ENCODE data around the gene GET3.
A peak's percentile ranks its signal among the peaks of the same experiment; 100 is the strongest.

The GET3 gene

GRCh38 chr19:12754465-12755196 is 17.3 kb downstream of the GET3 start:
- DNase-seq = no peak

GRCh38 chr19:12756150-12756883 is 19.0 kb downstream of the GET3 start:
- no peak for DNase-seq

GRCh38 chr19:12757544-12758274 is 20.4 kb downstream of the GET3 start:
- DNase-seq = peak; percentile 25 to 58

- no peak for DNase-seq
These were observed 22.4 kb downstream of the GET3 start for GRCh38 chr19:12759686-12760085.

DNA sequence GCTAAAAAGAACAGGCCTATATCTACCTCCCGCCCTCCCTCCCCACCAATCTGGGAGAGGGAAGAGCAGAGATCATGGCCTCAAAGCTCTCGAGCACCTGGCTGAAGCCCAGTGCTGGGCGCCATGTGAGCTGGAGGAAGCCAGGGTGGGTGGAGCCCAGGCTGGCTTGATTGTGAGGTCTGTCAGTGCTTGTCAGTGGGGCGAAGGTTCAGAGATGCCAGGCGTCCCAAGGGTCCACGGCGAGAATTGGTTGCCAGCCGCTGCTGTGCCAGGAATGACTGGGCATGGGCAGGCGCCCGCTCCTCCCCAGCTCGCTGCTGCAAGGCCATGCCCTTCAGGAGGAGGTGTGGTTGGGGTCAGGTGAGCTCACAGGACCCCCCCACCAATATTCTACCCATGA is 25.8 kb downstream of the GET3 start:
- DNase-seq = no peak

DNA sequence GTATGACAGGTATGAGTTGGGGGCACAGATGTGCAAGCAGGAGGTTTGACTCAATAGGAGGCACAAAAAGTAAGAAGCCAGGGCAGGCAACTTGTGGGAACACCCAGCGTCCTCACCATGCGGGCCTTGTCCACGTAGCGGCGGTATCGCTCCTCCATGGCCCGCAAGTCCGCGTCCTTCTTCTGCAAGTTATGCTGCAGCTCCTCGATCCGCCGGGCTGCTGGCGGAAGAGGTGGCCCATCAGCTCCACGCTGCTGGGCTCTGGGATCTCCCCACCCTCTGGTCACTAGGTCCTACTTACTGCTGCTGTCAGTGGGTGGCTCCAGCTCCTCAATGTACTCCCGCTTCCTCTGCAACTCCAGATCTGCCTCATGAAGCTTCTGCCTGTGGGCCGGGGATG is 27.4 kb downstream of the GET3 start:
- DNase-seq = no peak

GRCh38 chr19:12766051-12766521 is 28.8 kb downstream of the GET3 start:
- peak; percentile 27 to 31 for DNase-seq

- no peak for DNase-seq
These were observed 29.9 kb downstream of the GET3 start for GRCh38 chr19:12767150-12767549.

- no peak for DNase-seq
These were observed 30.4 kb downstream of the GET3 start for GRCh38 chr19:12767666-12768065.

GRCh38 chr19:12769689-12770088 is 32.4 kb downstream of the GET3 start:
- no peak for DNase-seq

DNA sequence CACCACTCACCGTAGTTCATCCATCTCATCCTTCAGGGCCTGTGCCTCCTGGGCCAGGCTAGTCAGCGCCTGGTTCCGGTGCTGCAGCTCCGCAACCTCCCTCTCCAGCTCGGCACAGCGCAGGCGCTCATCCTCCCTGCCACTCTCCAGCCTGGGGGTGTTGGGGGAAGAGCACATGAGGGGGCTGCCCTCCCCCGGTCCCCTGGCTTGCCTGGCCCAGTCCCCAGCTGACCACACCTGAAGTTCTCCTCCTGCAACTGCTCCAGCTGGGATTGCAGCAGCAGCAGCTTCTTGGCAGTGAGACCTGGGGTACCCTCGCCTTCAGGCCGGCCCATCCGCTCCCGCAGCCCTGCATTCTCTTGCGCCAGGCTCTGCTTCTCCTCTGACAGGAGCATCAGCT is 33.6 kb downstream of the GET3 start:
- DNase-seq = no peak

- no peak for DNase-seq
These were observed 35.0 kb downstream of the GET3 start for GRCh38 chr19:12772323-12772722.

GRCh38 chr19:12773571-12773970 is 36.3 kb downstream of the GET3 start:
- DNase-seq = no peak

GRCh38 chr19:12774588-12775555 is 37.6 kb downstream of the GET3 start, which contains the start of gene HOOK2:
HOOK2 (minus strand) TSS chr19:12775552; CDS start chr19:12775449, 103 bp downstream.
- no peak for DNase-seq

DNA sequence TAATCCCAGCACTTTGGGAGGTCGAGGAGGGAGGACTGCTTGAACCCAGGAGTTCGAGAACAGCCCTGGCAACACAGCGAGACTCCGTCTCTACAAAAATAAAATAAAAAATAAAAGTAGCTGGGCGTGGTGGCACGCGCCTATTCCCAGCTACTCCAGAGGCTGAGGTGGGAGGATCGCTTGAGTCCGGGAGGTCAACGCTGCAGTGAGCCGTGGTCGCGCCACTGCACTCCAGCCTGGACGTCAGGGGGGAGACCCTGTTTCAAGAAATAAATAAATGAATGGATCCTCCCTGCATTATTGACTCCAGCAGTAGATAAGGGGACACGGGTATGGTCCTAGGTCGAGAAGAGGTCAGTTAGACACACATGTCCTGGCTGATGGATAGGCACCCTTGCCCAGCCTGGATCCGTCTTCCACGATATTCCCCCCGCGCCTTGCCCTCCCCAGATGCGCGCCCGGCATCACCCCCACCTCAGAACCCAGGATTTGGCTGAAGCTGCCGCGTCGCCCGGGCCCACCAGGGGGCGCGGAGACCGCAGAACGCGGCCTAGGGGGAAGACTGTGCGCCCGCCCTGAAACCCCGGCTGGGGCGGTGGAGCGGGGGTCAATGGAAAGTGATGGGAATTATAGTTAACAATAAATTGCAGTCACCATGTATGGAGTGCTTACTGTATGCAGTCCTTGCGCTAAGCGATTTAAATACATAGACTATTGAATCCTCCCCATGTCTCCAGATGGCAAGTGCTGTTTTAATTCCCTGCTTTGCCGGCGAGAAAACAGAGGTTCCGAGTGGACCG is 40.1 kb downstream of the GET3 start:
- peak; percentile 58 to 59 for DNase-seq

DNA sequence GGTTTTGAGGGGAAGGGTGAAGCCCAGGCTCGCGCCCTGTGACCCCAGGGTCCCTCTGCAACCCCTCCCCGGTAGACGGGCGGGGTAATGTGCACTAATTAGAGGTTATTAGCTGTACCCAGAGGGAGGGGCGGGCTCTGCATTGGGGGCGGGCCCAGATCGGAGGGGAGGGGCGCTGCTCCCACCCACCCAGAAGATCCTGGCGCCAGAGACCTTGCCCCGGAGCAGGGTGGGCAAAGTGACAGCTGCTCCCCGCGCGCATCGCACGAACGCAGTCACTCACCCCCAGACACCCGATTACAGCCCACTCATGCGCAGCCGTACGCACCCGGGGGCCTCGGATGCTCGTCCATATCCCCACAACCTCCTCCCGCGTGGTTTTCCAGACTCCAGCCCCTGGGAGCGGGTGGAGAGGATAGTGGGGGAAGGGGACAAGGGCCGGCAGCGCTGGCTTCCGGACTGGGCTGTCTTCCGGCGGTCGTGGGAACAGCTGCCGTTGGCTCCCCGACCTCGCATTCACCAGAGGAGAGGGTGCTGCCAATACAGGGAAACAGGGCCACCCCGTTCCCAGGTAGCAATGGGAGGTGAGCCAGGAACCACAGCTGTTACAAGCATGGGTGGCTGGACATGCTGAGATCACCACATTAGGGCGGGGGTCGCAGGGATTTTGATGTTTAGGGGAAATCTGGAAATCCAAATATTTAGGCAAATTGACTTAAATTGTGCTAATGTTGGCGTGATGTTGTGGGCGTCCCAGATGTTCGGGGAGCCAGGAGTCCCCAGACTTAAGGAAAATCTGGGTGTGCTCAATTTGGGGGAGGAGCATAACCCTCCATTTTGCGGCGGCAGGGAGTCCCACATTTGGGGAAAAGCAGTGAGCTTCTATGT is 41.0 kb downstream of the GET3 start:
- peak in 1 of 2 donors; percentile 36 for DNase-seq

DNA sequence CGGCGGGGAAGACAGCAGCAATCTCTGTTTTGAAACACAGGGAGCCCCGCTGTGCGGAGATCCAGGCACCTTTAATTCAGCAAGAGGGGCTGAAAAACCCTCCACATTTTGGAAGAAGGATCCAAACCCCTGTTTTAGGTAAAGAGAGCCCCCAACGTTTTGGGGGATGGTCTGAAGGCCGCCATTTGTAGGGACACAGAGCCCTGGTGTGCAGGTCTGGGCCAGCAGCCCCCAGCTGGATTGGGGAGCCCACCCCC is 41.5 kb downstream of the GET3 start:
- no peak for DNase-seq

DNA sequence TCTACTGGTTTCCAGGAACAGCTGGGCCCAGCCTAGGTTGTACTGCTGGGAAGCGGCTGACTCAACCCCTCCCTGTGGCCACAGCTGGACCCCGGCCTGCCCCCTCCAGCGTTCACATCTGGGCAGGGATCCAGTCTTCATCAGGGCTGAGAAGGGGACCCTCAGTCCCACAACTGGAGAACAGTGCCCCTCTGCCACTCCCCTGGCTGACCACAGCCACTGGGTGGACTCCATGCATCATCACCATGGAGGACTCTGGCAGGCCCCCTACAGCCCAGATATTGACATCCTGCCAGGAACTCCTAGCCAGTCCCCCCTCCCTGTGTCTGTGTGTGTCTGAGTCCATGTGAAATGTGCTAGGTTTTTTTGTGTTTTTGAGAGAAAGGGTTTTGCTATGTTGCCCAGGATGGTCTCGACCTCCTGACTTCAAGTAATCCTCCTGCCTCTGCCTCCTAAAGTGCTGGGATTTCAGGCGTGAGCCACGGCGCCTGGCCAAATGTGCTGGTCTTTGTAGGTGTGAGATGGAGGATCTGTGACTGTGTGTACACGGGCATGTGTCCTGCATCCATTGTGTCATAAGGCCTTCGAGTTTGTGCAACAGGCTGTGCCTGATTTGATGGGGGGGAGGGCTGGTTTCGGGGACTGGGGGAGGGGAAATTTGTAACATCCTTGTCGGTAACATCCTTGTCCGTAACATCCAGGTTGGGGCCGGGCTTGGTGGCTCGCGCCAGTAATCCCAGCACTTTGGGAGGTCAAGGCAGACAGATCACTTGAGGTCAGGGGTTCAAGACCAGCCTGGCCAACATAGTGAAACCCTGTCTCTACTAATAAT is 42.1 kb downstream of the GET3 start:
- DNase-seq = no peak

DNA sequence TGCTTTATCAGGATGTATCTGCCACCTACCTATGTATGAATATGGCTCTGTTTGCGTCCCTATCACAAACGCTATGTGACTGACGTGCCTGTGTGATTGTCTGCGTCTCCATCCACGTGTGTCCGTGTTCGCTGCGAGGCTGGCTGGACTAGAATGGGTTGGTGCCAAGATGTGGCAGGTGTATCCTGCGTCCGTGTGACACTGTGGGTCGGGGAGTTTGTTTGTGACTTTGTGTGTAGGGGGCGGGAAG is 44.8 kb downstream of the GET3 start:
- DNase-seq = peak in 1 of 2 donors; percentile 52

Data from bone marrow (tissue), 2 donors.